ENCODE data around the gene PHF2.

Gene PHF2

DNA sequence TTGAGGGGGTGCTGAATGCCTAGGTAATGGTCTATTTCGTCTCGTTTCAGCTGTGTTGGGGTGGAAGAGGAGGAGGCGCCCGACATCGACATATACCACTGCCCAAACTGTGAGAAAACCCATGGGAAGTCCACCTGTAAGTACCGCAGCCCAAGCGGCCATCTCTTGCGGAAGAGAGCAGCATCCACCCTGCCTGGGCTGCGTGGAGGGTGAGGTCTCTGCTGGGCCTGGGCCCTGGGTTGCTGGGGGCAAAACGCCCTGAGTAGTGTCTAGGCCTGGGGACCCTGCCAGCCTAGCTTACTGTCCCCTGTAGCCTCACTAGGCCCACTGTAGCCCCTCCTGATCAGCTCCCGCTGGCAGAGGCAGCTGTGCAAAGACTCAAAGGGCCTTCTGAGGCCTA lies 53.5 kb downstream of the PHF2 start:
- H3K4me3 ChIP-seq (ENCODE audit: insufficient read depth, low read length, poor library complexity, severe bottlenecking), result no peak overlapping the region
- H3K9ac ChIP-seq (ENCODE audit: low read length), result no peak overlapping the region
- H3F3A ChIP-seq (ENCODE audit: insufficient read depth), result no peaks in the 10 kb centered on the region
- no peaks in the 10 kb centered on the region for H3K36me3 ChIP-seq (ENCODE audit: low read length)
- H3K27ac ChIP-seq (ENCODE audit: low read depth, low read length), result no peak overlapping the region
- H4K20me1 ChIP-seq (ENCODE audit: low read depth, low read length), result no peaks in the 10 kb centered on the region
- no peak overlapping the region for H3K4me2 ChIP-seq (ENCODE audit: low read depth, low read length, poor library complexity, severe bottlenecking)
- no peaks in the 10 kb centered on the region for H3K27me3 ChIP-seq (ENCODE audit: low read length)
- no peaks in the 10 kb centered on the region for H3K9me2 ChIP-seq (replicated peaks; ENCODE audit: insufficient read depth, low read length)
- H2AFZ ChIP-seq (ENCODE audit: low read depth, low read length, severe bottlenecking), result no peak overlapping the region
- no peaks in the 10 kb centered on the region for H3K9me3 ChIP-seq (ENCODE audit: insufficient read depth, low read length)
- H3K79me2 ChIP-seq (ENCODE audit: insufficient read depth, low read length), result no peaks in the 10 kb centered on the region
- TF ChIP-seq, protein P1, sequence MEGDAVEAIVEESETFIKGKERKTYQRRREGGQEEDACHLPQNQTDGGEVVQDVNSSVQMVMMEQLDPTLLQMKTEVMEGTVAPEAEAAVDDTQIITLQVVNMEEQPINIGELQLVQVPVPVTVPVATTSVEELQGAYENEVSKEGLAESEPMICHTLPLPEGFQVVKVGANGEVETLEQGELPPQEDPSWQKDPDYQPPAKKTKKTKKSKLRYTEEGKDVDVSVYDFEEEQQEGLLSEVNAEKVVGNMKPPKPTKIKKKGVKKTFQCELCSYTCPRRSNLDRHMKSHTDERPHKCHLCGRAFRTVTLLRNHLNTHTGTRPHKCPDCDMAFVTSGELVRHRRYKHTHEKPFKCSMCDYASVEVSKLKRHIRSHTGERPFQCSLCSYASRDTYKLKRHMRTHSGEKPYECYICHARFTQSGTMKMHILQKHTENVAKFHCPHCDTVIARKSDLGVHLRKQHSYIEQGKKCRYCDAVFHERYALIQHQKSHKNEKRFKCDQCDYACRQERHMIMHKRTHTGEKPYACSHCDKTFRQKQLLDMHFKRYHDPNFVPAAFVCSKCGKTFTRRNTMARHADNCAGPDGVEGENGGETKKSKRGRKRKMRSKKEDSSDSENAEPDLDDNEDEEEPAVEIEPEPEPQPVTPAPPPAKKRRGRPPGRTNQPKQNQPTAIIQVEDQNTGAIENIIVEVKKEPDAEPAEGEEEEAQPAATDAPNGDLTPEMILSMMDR (IDR thresholded peaks at IDR 0.05; ENCODE audit: insufficient read depth, low read length, poor library complexity, severe bottlenecking), result no peak
- no peak for TF ChIP-seq EZH2phosphoT487 (conservative IDR thresholded peaks at IDR 0.05; ENCODE audit: low read length)

DNA sequence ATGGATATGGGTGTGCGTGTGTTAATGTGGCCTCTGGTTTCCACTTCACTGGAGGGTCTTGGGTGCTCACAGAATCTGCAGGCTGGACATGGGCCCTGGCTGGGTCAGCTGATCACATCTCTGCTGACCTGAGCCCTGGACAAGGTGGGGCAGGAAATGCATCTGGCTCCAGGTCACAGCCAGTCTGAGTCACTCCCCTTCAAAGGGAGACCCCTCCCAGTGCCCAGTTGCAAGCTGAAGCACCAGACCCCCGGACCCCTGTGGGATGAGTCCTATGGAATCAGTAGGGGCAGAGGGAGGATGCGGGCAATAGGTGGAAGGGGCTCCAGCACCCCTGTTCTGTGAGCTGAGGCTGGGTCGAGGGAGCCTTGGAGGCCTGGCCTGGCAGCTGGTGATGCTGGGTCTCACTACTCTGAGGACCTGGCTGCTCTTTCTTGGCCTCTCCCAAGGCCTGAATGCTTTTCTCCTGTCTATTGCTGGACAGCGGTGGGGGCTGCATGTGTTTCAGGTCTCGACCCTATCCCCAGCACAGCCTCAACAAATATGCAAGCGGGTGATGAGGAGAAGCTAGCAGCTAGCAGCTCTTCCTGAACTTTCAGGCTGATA lies 54.5 kb downstream of the PHF2 start:
- TF ChIP-seq EZH2phosphoT487 (conservative IDR thresholded peaks at IDR 0.05; ENCODE audit: low read length), result no peak
- TF ChIP-seq, protein P1 (IDR thresholded peaks at IDR 0.05; ENCODE audit: insufficient read depth, low read length, poor library complexity, severe bottlenecking), result no peak
- Histone ChIP-seq H3K9ac (ENCODE audit: low read length) (no peak overlapping the region), H3K27ac (ENCODE audit: low read depth, low read length) (no peak overlapping the region)

GRCh38 chr9:93633492-93634221 lies 57.3 kb downstream of the PHF2 start:
- H3K27me3 ChIP-seq (ENCODE audit: low read length), result no peaks in the 10 kb centered on the region
- H3K4me3 ChIP-seq (ENCODE audit: insufficient read depth, low read length, poor library complexity, severe bottlenecking), result no peak overlapping the region
- no peaks in the 10 kb centered on the region for H3K9me2 ChIP-seq (replicated peaks; ENCODE audit: insufficient read depth, low read length)
- no peak overlapping the region for H3K9ac ChIP-seq (ENCODE audit: low read length)
- no peak for TF ChIP-seq EZH2phosphoT487 (conservative IDR thresholded peaks at IDR 0.05; ENCODE audit: low read length)
- TF ChIP-seq, protein P1 (IDR thresholded peaks at IDR 0.05; ENCODE audit: insufficient read depth, low read length, poor library complexity, severe bottlenecking), result no peak
- H3K79me2 ChIP-seq (ENCODE audit: insufficient read depth, low read length), result no peaks in the 10 kb centered on the region
- no peaks in the 10 kb centered on the region for H4K20me1 ChIP-seq (ENCODE audit: low read depth, low read length)
- no peak overlapping the region for H3K4me2 ChIP-seq (ENCODE audit: low read depth, low read length, poor library complexity, severe bottlenecking)
- H2AFZ ChIP-seq (ENCODE audit: low read depth, low read length, severe bottlenecking), result no peak overlapping the region
- H3K9me3 ChIP-seq (ENCODE audit: insufficient read depth, low read length), result 0 out of 2 replicates have a peak, but pooled peaks cover 4% of the 10 kb centered on the region
- H3K27ac ChIP-seq (ENCODE audit: low read depth, low read length), result no peak overlapping the region
- peaks cover 5% of the 10 kb centered on the region; the same call in 1 of the 2 replicates for H3K36me3 ChIP-seq (ENCODE audit: low read length)
- H3F3A ChIP-seq (ENCODE audit: insufficient read depth), result no peaks in the 10 kb centered on the region

More for the DNA sequence above, 54.5 kb downstream of the PHF2 start:
- no peaks in the 10 kb centered on the region for H3F3A ChIP-seq (ENCODE audit: insufficient read depth)
- no peaks in the 10 kb centered on the region for H3K79me2 ChIP-seq (ENCODE audit: insufficient read depth, low read length)
- H3K9me3 ChIP-seq (ENCODE audit: insufficient read depth, low read length), result no peaks in the 10 kb centered on the region
- H3K36me3 ChIP-seq (ENCODE audit: low read length), result no peaks in the 10 kb centered on the region
- H3K27me3 ChIP-seq (ENCODE audit: low read length), result no peaks in the 10 kb centered on the region
- no peak overlapping the region for H2AFZ ChIP-seq (ENCODE audit: low read depth, low read length, severe bottlenecking)
- H3K4me2 ChIP-seq (ENCODE audit: low read depth, low read length, poor library complexity, severe bottlenecking), result no peak overlapping the region
- no peaks in the 10 kb centered on the region for H3K9me2 ChIP-seq (replicated peaks; ENCODE audit: insufficient read depth, low read length)
- no peak overlapping the region for H3K4me3 ChIP-seq (ENCODE audit: insufficient read depth, low read length, poor library complexity, severe bottlenecking)
- H4K20me1 ChIP-seq (ENCODE audit: low read depth, low read length), result no peaks in the 10 kb centered on the region

All from SU-DHL-6 (cell line).